ENCODE measurements around the gene DCDC2.
"Not testable (repeated sequence)": the region's sequence is repeated elsewhere in the genome, so short reads cannot be mapped to it uniquely, and the experiment has no call there.

The DCDC2 gene

GRCh38 chr6:24274441-24275083 lies 83.3 kb downstream of the DCDC2 start:
- peak; percentile 55 for TF ChIP-seq CTCF (IDR thresholded peaks at IDR 0.05; ENCODE audit: low read depth, low read length, missing control alignments)
- DNase-seq (ENCODE audit: low read depth): no peak
- no peak overlapping the region for H3K4me3 ChIP-seq (ENCODE audit: low read depth, low read length)

GRCh38 chr6:24273096-24273870 lies 84.6 kb downstream of the DCDC2 start:
- DNase-seq (ENCODE audit: low read depth): no peak
- H3K4me3 ChIP-seq (ENCODE audit: low read depth, low read length): no peak overlapping the region
- TF ChIP-seq CTCF (IDR thresholded peaks at IDR 0.05; ENCODE audit: low read depth, low read length, missing control alignments): no peak

- DNase-seq (ENCODE audit: low read depth): no peak
- H3K4me3 ChIP-seq (ENCODE audit: low read depth, low read length): no peak overlapping the region
- TF ChIP-seq CTCF (IDR thresholded peaks at IDR 0.05; ENCODE audit: low read depth, low read length, missing control alignments): no peak
Observed at GRCh38 chr6:24272553-24272952, 85.3 kb downstream of the DCDC2 start.

GRCh38 chr6:24272148-24272547 lies 85.7 kb downstream of the DCDC2 start:
- no peak overlapping the region for H3K4me3 ChIP-seq (ENCODE audit: low read depth, low read length)
- no peak for DNase-seq (ENCODE audit: low read depth)
- no peak for TF ChIP-seq CTCF (IDR thresholded peaks at IDR 0.05; ENCODE audit: low read depth, low read length, missing control alignments)

- H3K4me3 ChIP-seq (ENCODE audit: low read depth, low read length): no peak overlapping the region
- TF ChIP-seq CTCF (IDR thresholded peaks at IDR 0.05; ENCODE audit: low read depth, low read length, missing control alignments): no peak
- no peak for DNase-seq (ENCODE audit: low read depth)
Observed at GRCh38 chr6:24270011-24270410, 87.8 kb downstream of the DCDC2 start.

GRCh38 chr6:24258214-24258613 lies 99.6 kb downstream of the DCDC2 start:
- H3K4me3 ChIP-seq (ENCODE audit: low read depth, low read length): not testable (repeated sequence)

GRCh38 chr6:24257282-24257681 lies 100.6 kb downstream of the DCDC2 start:
- H3K4me3 ChIP-seq (ENCODE audit: low read depth, low read length): no peak overlapping the region
- no peak for TF ChIP-seq CTCF (IDR thresholded peaks at IDR 0.05; ENCODE audit: low read depth, low read length, missing control alignments)
- no peak for DNase-seq (ENCODE audit: low read depth)

More at GRCh38 chr6:24258214-24258613, 99.6 kb downstream of the DCDC2 start:
- DNase-seq (ENCODE audit: low read depth): not testable (repeated sequence)
